ENCODE data around the gene ERCC6L2. TPM values are rescaled to one million over a fixed set of nuclear protein-coding genes. Genes with fewer than 3 reads are reported as not detected.

The ERCC6L2 gene
- total and polyA plus RNA-seq, 8 donors, result 28.0 to 58.6 (median 53.3) TPM

GRCh38 chr9:95910770-95911340, 35.4 kb downstream of the ERCC6L2 start:
- Histone ChIP-seq H3K27ac (no peak overlapping the region), H3K4me1 (no peaks in the 10 kb centered on the region), H3K36me3 (peaks cover 0 to 4% of the 10 kb centered on the region in 2 donors), H3K9me3 (no peaks in the 10 kb centered on the region), H3K27me3 (no peaks in the 10 kb centered on the region), H3K4me3 (no peak overlapping the region)
- no peak for TF ChIP-seq CTCF (IDR thresholded peaks at IDR 0.05)
- no peak for DNase-seq
- intact Hi-C loops (cut with DNase I), result no loop called here
- no peak for ATAC-seq

GRCh38 chr9:95912773-95913172, 37.3 kb downstream of the ERCC6L2 start:
- intact Hi-C loops (cut with DNase I), result no loop called here
- Histone ChIP-seq H3K9me3 (no peaks in the 10 kb centered on the region), H3K4me3 (no peak overlapping the region), H3K27me3 (no peaks in the 10 kb centered on the region), H3K27ac (no peak overlapping the region), H3K36me3 (peaks cover 0 to 16% of the 10 kb centered on the region in 2 donors), H3K4me1 (no peaks in the 10 kb centered on the region)
- TF ChIP-seq CTCF (IDR thresholded peaks at IDR 0.05), result no peak
- ATAC-seq (no peak), DNase-seq (no peak)

GRCh38 chr9:95920017-95920416, 44.5 kb downstream of the ERCC6L2 start:
- Histone ChIP-seq H3K4me3 (no peak overlapping the region), H3K27ac (peak overlapping the region in 1 of 2 donors; percentile 71), H3K9me3 (no peaks in the 10 kb centered on the region), H3K36me3 (peaks cover 0 to 45% of the 10 kb centered on the region in 2 donors), H3K4me1 (no peaks in the 10 kb centered on the region), H3K27me3 (no peaks in the 10 kb centered on the region)
- intact Hi-C loops (cut with DNase I), result no loop called here
- ATAC-seq (peak; percentile 40), DNase-seq (no peak)
- no peak for TF ChIP-seq CTCF (IDR thresholded peaks at IDR 0.05)

- intact Hi-C loops (cut with DNase I), result no loop called here
- peaks cover 0 to 43% of the 10 kb centered on the region in 2 donors for H3K36me3 ChIP-seq
- DNase-seq (no peak), ATAC-seq (no peak)
- H3K27me3 ChIP-seq, result no peaks in the 10 kb centered on the region
- no peak overlapping the region for H3K27ac ChIP-seq
- no peak overlapping the region for H3K4me3 ChIP-seq
- no peaks in the 10 kb centered on the region for H3K9me3 ChIP-seq
- no peak for TF ChIP-seq CTCF (IDR thresholded peaks at IDR 0.05)
- no peaks in the 10 kb centered on the region for H3K4me1 ChIP-seq
Measured at GRCh38 chr9:95923794-95924193, 48.3 kb downstream of the ERCC6L2 start.

GRCh38 chr9:95924987-95925386, 49.5 kb downstream of the ERCC6L2 start:
- intact Hi-C loops (cut with DNase I), result no loop called here
- peaks cover 0 to 54% of the 10 kb centered on the region in 2 donors for H3K36me3 ChIP-seq

More at GRCh38 chr9:95924987-95925386, 49.5 kb downstream of the ERCC6L2 start:
- no peak for TF ChIP-seq CTCF (IDR thresholded peaks at IDR 0.05)
- Histone ChIP-seq H3K27ac (no peak overlapping the region), H3K4me3 (no peak overlapping the region), H3K27me3 (no peaks in the 10 kb centered on the region), H3K4me1 (no peaks in the 10 kb centered on the region), H3K9me3 (no peaks in the 10 kb centered on the region)
- ATAC-seq (no peak), DNase-seq (no peak)
